ENCODE measurements around the gene CTNNA1. TPM values are rescaled to one million over a fixed set of nuclear protein-coding genes. Genes with fewer than 3 reads are reported as not detected.

Gene CTNNA1
- total and polyA plus RNA-seq, 2 of the 8 experiments (the other 6 are each of a cell fraction or from before 2014, with no cell fraction given): 115 to 349 TPM

GRCh38 chr5:138969323-138970002, 216.2 kb downstream of the CTNNA1 start (continued):
- TF ChIP-seq CHD7 (IDR thresholded peaks at IDR 0.05; ENCODE audit: insufficient replicate concordance, low read length) (no peak), TAF1 (IDR thresholded peaks at IDR 0.05; ENCODE audit: low read depth, low read length) (no peak), CHD1 (IDR thresholded peaks at IDR 0.05; ENCODE audit: low read depth, low read length) (no peak), SIRT6 (IDR thresholded peaks at IDR 0.05; ENCODE audit: low read length) (no peak)
